ENCODE measurements around the gene ACTN1. TPM values are rescaled to one million over a fixed set of nuclear protein-coding genes. Genes with fewer than 3 reads are reported as not detected.

Gene ACTN1
- total and polyA plus RNA-seq, 7 experiments from 2014 or later, result 41.3 to 390 (median 227) TPM

DNA sequence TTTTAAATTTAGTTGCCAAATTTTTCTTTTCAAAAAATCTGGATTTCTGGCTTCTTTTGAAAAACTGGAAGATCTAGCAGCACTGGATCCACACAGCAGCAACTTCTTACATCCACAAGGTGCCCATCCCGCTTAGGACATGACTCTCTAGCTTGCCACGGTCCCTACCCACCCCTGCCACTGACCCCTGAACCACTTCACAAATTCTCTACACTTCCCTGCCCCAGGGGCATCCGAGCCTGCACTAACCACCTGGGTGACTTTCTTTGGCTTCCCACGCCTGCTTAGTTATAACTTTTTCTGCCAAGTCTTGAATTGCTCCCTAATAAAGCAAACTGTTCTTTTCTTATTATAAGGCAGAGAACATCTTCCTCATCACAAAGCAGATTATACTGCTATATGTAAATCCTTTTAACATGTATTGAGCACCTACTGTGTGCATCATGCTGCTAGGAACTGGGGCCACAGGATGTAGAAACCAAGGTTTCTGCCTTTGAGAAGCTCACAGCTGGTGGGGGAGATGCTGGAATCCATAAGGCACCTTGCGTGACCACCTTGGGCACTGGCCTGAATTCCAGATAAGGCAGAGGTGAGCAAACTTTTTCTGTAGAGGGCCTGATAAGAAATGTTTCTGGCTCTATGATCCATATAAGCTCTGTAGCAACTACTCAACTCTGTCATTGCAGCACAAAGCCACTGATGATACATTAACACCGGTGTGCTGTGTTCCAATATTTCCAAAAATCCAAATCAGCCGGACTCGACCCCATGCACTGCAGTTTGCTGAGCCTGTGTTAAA lies 59.8 kb downstream of the ACTN1 start:
- DNase-seq (no peak), ATAC-seq (no peak)
- H3K9me3 ChIP-seq (ENCODE audit: control insufficient read depth in 2 of 3, low read length in 3 of 3), result no peaks in the 10 kb centered on the region
- H3K36me3 Mint-ChIP-seq, result peaks cover 6 to 63% (median 15%) of the 10 kb centered on the region in 5 donors
- H3K4me3 Mint-ChIP-seq, result peak overlapping the region in 8 of 10 donors; percentile 21 to 76 (median 63)
- no peaks in the 10 kb centered on the region for H3K9me3 Mint-ChIP-seq
- intact Hi-C loops (cut with micrococcal nuclease), result no loop called here
- H3K27me3 ChIP-seq (ENCODE audit: control insufficient read depth in 2 of 2, insufficient read depth in 2 of 2, low read length in 2 of 2), result no peaks in the 10 kb centered on the region
- peaks cover 13 to 92% (median 70%) of the 10 kb centered on the region in 7 donors for H3K4me1 Mint-ChIP-seq
- H3K4me3 ChIP-seq (ENCODE audit: low read length), result no peak overlapping the region
- peak overlapping the region in 8 of 9 donors; percentile 20 to 89 (median 84) for H3K27ac Mint-ChIP-seq
- H3K27ac ChIP-seq (ENCODE audit: low read depth, low read length), result peak overlapping the region; percentile 44
- peaks cover 0 to 74% (median 14%) of the 10 kb centered on the region in 3 experiments for H3K36me3 ChIP-seq (ENCODE audit: control insufficient read depth in 2 of 3, insufficient read depth in 3 of 3, low read length in 3 of 3)
- ChIA-PET POLR2A (interaction anchor here (1.7 kb wide), 1 partner anchor 58 kb away, joined by 4 read pairs; no protein-coding TSS in a partner anchor), CTCF (interaction anchor here (0.6 to 1.1 kb wide), 4 partner anchors 9 to 140 kb away, joined by 3 to 8 read pairs (median 3); no protein-coding TSS in a partner anchor)
- H3K4me1 ChIP-seq (ENCODE audit: control insufficient read depth in 2 of 2, insufficient read depth in 2 of 2, low read length in 2 of 2), result peaks cover 0 to 43% of the 10 kb centered on the region in 2 donors
- H3K27me3 Mint-ChIP-seq, result no peaks in the 10 kb centered on the region

DNA sequence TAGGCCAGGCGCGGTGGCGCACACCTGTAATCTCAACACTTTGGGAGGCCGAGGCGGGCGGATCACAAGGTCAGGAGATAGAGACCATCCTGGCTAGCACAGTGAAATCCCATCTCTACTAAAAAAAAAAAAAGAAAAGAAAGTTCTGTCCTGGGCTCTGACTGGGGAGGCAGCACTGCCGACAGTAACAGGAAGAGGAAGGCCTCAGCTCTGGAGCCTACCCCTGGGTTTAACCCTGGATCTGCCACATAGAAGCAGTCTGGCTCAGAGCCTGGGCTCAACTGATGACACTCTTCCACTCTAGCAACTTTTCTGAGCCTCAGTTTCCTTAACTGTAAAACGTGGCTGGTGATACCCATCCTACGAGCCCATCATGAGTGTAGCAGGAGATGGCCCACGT lies 60.5 kb downstream of the ACTN1 start:
- H3K36me3 ChIP-seq (ENCODE audit: control insufficient read depth in 2 of 3, insufficient read depth in 3 of 3, low read length in 3 of 3), result peaks cover 0 to 70% (median 14%) of the 10 kb centered on the region in 3 experiments
- Mint-ChIP-seq H3K27me3 (no peaks in the 10 kb centered on the region), H3K4me3 (peak overlapping the region in 9 of 10 donors; percentile 21 to 76 (median 62)), H3K9me3 (no peaks in the 10 kb centered on the region), H3K36me3 (peaks cover 3 to 56% (median 15%) of the 10 kb centered on the region in 5 donors), H3K27ac (peak overlapping the region in 8 of 9 donors; percentile 37 to 91 (median 85)), H3K4me1 (peaks cover 6 to 92% (median 68%) of the 10 kb centered on the region in 7 donors)
- ATAC-seq, result peak; percentile 77
- H3K9me3 ChIP-seq (ENCODE audit: control insufficient read depth in 2 of 3, low read length in 3 of 3), result no peaks in the 10 kb centered on the region
- POLR2A ChIA-PET, result interaction anchor here (0.6 to 1.7 kb wide), 3 partner anchors 15 to 61 kb away, joined by 3 to 4 read pairs (median 3); no protein-coding TSS in a partner anchor
- no peak overlapping the region for H3K27ac ChIP-seq (ENCODE audit: low read depth, low read length)
- CTCF ChIA-PET, result interaction anchor here (0.6 to 1.1 kb wide), 2 partner anchors 30 to 140 kb away, joined by 3 to 8 read pairs; no protein-coding TSS in a partner anchor
- intact Hi-C loops (cut with micrococcal nuclease), result no loop called here
- H3K4me3 ChIP-seq (ENCODE audit: low read length), result no peak overlapping the region
- H3K27me3 ChIP-seq (ENCODE audit: control insufficient read depth in 2 of 2, insufficient read depth in 2 of 2, low read length in 2 of 2), result no peaks in the 10 kb centered on the region
- DNase-seq, result peak in 5 of 9 donors; percentile 23 to 45 (median 33)
- H3K4me1 ChIP-seq (ENCODE audit: control insufficient read depth in 2 of 2, insufficient read depth in 2 of 2, low read length in 2 of 2), result peaks cover 0 to 38% of the 10 kb centered on the region in 2 donors

- peaks cover 0 to 55% (median 14%) of the 10 kb centered on the region in 3 experiments for H3K36me3 ChIP-seq (ENCODE audit: control insufficient read depth in 2 of 3, insufficient read depth in 3 of 3, low read length in 3 of 3)
- Mint-ChIP-seq H3K4me1 (peaks cover 9 to 93% (median 73%) of the 10 kb centered on the region in 7 donors), H3K36me3 (peaks cover 3 to 55% (median 11%) of the 10 kb centered on the region in 5 donors), H3K4me3 (peak overlapping the region in 2 of 10 donors; percentile 0 to 11), H3K27me3 (no peaks in the 10 kb centered on the region), H3K27ac (peak overlapping the region in 8 of 9 donors; percentile 53 to 88 (median 77)), H3K9me3 (no peaks in the 10 kb centered on the region)
- ChIA-PET POLR2A (interaction anchor here (1.1 to 1.5 kb wide), 2 partner anchors 31 to 61 kb away, joined by 3 to 4 read pairs; no protein-coding TSS in a partner anchor), CTCF (no interaction called here)
- no peak overlapping the region for H3K4me3 ChIP-seq (ENCODE audit: low read length)
- ATAC-seq (no peak), DNase-seq (no peak)
- H3K4me1 ChIP-seq (ENCODE audit: control insufficient read depth in 2 of 2, insufficient read depth in 2 of 2, low read length in 2 of 2), result peaks cover 0 to 30% of the 10 kb centered on the region in 2 donors
- no peak overlapping the region for H3K27ac ChIP-seq (ENCODE audit: low read depth, low read length)
- H3K27me3 ChIP-seq (ENCODE audit: control insufficient read depth in 2 of 2, insufficient read depth in 2 of 2, low read length in 2 of 2), result no peaks in the 10 kb centered on the region
- intact Hi-C loops (cut with micrococcal nuclease), result no loop called here
- no peaks in the 10 kb centered on the region for H3K9me3 ChIP-seq (ENCODE audit: control insufficient read depth in 2 of 3, low read length in 3 of 3)
Measured at GRCh38 chr14:68916358-68916941, 62.7 kb downstream of the ACTN1 start.

DNA sequence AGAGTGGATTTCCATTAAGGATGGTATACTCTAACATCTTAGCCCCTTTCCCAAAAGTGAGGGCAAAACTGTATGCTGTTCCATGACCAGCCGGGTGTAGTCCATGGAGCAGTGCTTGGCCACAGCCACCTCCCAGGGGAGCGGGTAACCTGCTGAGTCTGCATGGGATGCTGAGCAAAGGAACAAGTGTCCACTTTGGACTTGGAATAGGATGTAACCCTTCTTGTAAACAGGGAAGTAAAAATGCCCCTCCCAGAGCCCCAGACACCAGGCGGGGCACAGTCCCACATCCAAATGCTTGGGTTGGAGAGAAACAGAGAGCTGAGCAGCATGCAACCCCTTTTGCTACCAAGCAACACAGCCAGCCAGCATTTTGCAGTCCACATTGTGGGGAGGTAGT lies 65.6 kb downstream of the ACTN1 start:
- Mint-ChIP-seq H3K4me1 (peaks cover 11 to 71% (median 53%) of the 10 kb centered on the region in 7 donors), H3K27me3 (no peaks in the 10 kb centered on the region), H3K27ac (peak overlapping the region in 8 of 9 donors; percentile 63 to 94 (median 75)), H3K9me3 (no peaks in the 10 kb centered on the region), H3K4me3 (peak overlapping the region in 1 of 10 donors; percentile 16), H3K36me3 (peaks cover 3 to 45% (median 14%) of the 10 kb centered on the region in 5 donors)
- Histone ChIP-seq H3K36me3 (ENCODE audit: control insufficient read depth in 2 of 3, insufficient read depth in 3 of 3, low read length in 3 of 3) (peaks cover 0 to 62% (median 30%) of the 10 kb centered on the region in 3 experiments), H3K4me1 (ENCODE audit: control insufficient read depth in 2 of 2, insufficient read depth in 2 of 2, low read length in 2 of 2) (peaks cover 0 to 16% of the 10 kb centered on the region in 2 donors), H3K27me3 (ENCODE audit: control insufficient read depth in 2 of 2, insufficient read depth in 2 of 2, low read length in 2 of 2) (no peaks in the 10 kb centered on the region), H3K9me3 (ENCODE audit: control insufficient read depth in 2 of 3, low read length in 3 of 3) (no peaks in the 10 kb centered on the region), H3K4me3 (ENCODE audit: low read length) (no peak overlapping the region), H3K27ac (ENCODE audit: low read depth, low read length) (peak overlapping the region; percentile 20)
- ChIA-PET POLR2A (interaction anchor here (1.7 kb wide), 1 partner anchor 11 kb away, joined by 7 read pairs; no protein-coding TSS in a partner anchor), CTCF (interaction anchor here (0.7 to 5.8 kb wide), 15 partner anchors 9 to 194 kb away, joined by 3 to 54 read pairs (median 4); no protein-coding TSS in a partner anchor)
- no peak for ATAC-seq
- no peak for DNase-seq
- intact Hi-C loops (cut with micrococcal nuclease), result no loop called here

- H3K27me3 ChIP-seq (ENCODE audit: control insufficient read depth in 2 of 2, insufficient read depth in 2 of 2, low read length in 2 of 2), result no peaks in the 10 kb centered on the region
- no peaks in the 10 kb centered on the region for H3K9me3 Mint-ChIP-seq
- peak; percentile 54 to 86 (median 80) for DNase-seq
- POLR2A ChIA-PET, result interaction anchor here (0.9 to 1.5 kb wide), 3 partner anchors 66 to 89 kb away, joined by 3 to 4 read pairs (median 4); no protein-coding TSS in a partner anchor
- peaks cover 13 to 57% (median 43%) of the 10 kb centered on the region in 7 donors for H3K4me1 Mint-ChIP-seq
- no peak overlapping the region for H3K4me3 ChIP-seq (ENCODE audit: low read length)
- ATAC-seq, result peak; percentile 99
- peaks cover 0 to 15% of the 10 kb centered on the region in 2 donors for H3K4me1 ChIP-seq (ENCODE audit: control insufficient read depth in 2 of 2, insufficient read depth in 2 of 2, low read length in 2 of 2)
- peak overlapping the region; percentile 51 to 90 (median 82) for H3K27ac Mint-ChIP-seq
- H3K4me3 Mint-ChIP-seq, result peak overlapping the region in 1 of 10 donors; percentile 37
- no peaks in the 10 kb centered on the region for H3K9me3 ChIP-seq (ENCODE audit: control insufficient read depth in 2 of 3, low read length in 3 of 3)
- intact Hi-C loops (cut with micrococcal nuclease), result loop anchor here (1.0 to 2.0 kb wide), 10 partner anchors 17 to 196 kb away; partner anchors contain the start of gene ACTN1 (in 1 of the 2)
- CTCF ChIA-PET, result interaction anchor here (0.6 to 5.8 kb wide), 43 partner anchors 9 to 703 kb away, joined by 3 to 54 read pairs (median 4); no protein-coding TSS in a partner anchor
- H3K36me3 ChIP-seq (ENCODE audit: control insufficient read depth in 2 of 3, insufficient read depth in 3 of 3, low read length in 3 of 3), result peaks cover 0 to 65% (median 17%) of the 10 kb centered on the region in 3 experiments
- H3K36me3 Mint-ChIP-seq, result peaks cover 3 to 41% (median 11%) of the 10 kb centered on the region in 5 donors
- no peak overlapping the region for H3K27ac ChIP-seq (ENCODE audit: low read depth, low read length)
- H3K27me3 Mint-ChIP-seq, result no peaks in the 10 kb centered on the region
Measured at GRCh38 chr14:68911594-68912227, 67.4 kb downstream of the ACTN1 start.
